Measurements from ENCODE around the gene EVX2.

Gene EVX2

DNA sequence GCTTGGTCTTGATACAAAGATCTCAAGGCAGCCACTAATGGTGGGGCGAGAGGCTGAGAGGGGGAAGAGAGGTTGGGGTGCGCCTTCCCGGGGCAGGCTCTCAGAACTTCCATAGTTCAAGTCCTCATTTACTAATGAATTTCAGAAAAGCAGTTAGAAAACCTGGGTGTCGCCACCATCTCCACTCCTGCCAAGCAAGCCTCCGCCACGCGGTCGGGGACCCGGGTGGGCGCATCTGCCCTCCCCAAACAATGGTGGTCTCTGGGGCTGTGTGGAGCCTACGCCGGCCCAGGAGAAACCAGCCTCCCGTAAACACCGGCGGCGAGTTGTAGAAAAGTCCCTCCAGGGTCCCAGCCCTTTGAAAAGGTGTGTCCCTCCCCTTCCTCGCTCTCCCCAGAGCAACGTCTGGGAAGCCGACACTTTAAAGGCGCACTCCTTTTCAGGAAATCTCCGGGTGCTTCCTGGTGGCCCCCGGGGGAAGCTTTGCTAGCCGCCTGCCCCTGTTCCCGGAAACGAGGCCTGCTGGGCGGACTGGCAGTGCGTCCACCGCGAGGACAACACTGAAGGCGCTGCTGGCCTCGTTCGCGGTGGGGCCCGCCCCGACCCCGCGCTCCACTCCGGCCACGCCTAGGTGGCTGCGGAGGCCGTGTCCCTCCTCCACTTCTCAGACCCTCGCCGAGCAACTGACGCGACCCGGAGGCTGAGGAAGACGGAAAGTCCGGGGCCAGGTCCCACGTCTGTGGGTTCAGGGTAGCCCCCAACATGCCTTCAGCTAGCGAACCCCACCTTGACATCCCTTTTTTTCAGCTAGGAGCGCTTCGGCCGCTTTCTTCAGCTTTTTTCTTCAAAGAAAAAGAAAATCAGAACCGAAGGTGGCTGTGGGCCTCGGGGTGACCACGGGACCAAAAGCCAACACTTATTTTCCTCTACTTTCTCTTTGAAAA lies 16.8 kb downstream of the EVX2 start:
- no peak for DNase-seq (ENCODE audit: low read depth in 2 of 2)

DNA sequence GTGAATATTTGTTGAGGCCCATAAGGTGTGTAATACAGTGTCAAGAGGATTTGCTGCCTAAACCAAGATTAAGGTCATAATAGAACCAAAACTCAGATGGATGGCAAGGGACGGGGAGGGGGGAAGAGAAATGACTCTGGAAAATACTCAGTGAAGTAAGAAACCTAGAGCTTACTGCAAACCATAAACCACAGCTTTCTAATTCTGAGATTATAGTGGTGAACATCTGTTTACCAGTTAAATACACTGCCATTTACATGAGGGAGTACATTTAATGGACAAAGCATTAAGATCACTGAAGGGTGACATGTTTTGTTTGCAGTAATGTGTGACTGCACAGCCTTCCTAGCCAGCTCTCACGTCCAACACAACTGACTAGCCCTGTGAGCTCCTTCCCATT lies 19.8 kb downstream of the EVX2 start:
- DNase-seq (ENCODE audit: low read depth in 2 of 2) = no peak

GRCh38 chr2:176056406-176056805 lies 27.4 kb downstream of the EVX2 start:
- DNase-seq (ENCODE audit: low read depth in 2 of 2) = no peak

- DNase-seq (ENCODE audit: low read depth in 2 of 2) = no peak
Observed at GRCh38 chr2:176039375-176039774, 44.4 kb downstream of the EVX2 start.

DNA sequence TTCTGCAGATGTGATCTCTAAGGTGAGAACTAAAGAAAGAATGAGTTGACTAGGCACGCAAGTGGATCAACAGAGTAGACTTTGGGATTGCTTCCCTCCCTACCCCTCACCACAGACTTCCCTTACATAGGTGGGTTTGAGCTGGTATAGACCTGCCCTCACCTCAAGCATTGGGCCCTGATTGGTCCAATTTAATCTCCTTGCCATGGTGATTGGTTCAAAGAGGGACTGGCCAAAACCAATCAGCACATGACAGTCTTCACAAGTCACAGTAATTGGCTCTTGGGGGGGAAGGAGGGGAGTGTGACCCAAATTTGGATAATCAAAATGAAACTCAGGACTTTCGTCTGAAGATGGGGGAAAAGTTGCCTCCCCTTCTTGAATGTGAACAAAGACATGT lies 45.1 kb downstream of the EVX2 start:
- no peak for DNase-seq (ENCODE audit: low read depth in 2 of 2)

GRCh38 chr2:176035013-176035691 lies 48.6 kb downstream of the EVX2 start:
- no peak for DNase-seq (ENCODE audit: low read depth in 2 of 2)

DNA sequence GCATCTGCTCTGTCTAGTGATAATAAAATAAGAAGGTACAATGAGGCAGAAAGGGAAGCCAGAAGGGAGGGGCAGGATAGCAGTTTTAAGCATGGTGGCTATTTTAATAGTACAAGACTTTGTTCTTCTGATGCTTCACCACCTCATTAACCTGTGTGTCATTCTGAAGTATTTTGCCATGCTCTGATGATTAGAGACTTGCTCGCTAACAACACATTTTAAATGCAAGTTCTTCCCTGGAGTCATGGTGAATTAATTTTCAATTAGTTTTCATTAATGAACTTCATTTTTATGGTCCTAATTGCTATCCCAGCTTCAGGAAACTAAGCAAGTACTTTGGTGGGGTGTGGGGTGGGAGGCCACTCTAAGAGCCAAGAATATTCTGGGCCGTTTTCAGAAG lies 56.0 kb downstream of the EVX2 start:
- DNase-seq (ENCODE audit: low read depth in 2 of 2) = no peak

Data from stimulated activated CD4-positive, alpha-beta T cell treated with anti-CD3 and anti-CD28 coated beads, Interleukin-12 subunit alpha, Interleukin-12 subunit beta, amount 100 ng/mL, for 24 hours (primary cell).